H1 (cell line): ENCODE measurements around the gene WNT1. TPM values are rescaled to one million over a fixed set of nuclear protein-coding genes. Genes with fewer than 3 reads are reported as not detected.

ENCODE experiments used
- CTCF ChIA-PET: fragments of 300-600 bp; sonication (Branson Sonifier 250); formaldehyde crosslinking; loops from one replicate; lab custom pipeline; 2021; ENCODE audit not compliant: partially characterized antibody; lab: Charles Lee
- POLR2A ChIA-PET: fragments of 300-600 bp; sonication (Branson Sonifier 250); formaldehyde crosslinking; loops from one replicate; lab custom pipeline; 2021; ENCODE audit warnings: inconsistent platforms; ENCODE audit not compliant: partially characterized antibody; lab: Charles Lee
- DNase-seq, 2 experiments: peaks; one replicate each; pipeline versions ENCODE4 v3.0.0 to v3.0.0-alpha.2; 2010 to 2022; ENCODE audit warnings: low spot score in 2 of 2, low read depth in 1 of 2, mixed read lengths in 1 of 2
- FAIRE-seq: peaks from 2 replicates; lab custom pipeline; 2011; peaks lifted over from hg19 to GRCh38; lab: Jason Lieb, UNC
- H2AFZ ChIP-seq: 2 replicates; pipeline ENCODE4 v1.8.1; 2012; ENCODE audit warnings: low read length, inconsistent platforms
- H2AK5ac ChIP-seq: 2 replicates; pipeline ENCODE4 v1.6.1; 2013; ENCODE audit warnings: low read depth, low read length
- H2BK120ac ChIP-seq: replicated peaks from 2 replicates; pipeline ENCODE3; 2013; ENCODE audit warnings: low read depth, low read length, inconsistent platforms
- H2BK12ac ChIP-seq: 2 replicates; pipeline ENCODE4 v1.6.1; 2013; ENCODE audit warnings: low read depth, low read length
- H2BK15ac ChIP-seq: 2 replicates; pipeline ENCODE4 v1.6.1; 2013; ENCODE audit warnings: low read length
- H2BK20ac ChIP-seq: 2 replicates; pipeline ENCODE4 v1.6.1; 2013; ENCODE audit warnings: low read length
- H2BK5ac ChIP-seq: 2 replicates; pipeline ENCODE4 v1.6.1; 2013; ENCODE audit warnings: low read depth, low read length
- H3K14ac ChIP-seq: 2 replicates; pipeline ENCODE4 v1.6.1; 2013; ENCODE audit warnings: inconsistent platforms; ENCODE audit not compliant: insufficient read length
- H3K18ac ChIP-seq: 2 replicates; pipeline ENCODE4 v1.6.1; 2013; ENCODE audit warnings: low read length; ENCODE audit errors: extremely low read depth
- H3K23ac ChIP-seq: 2 replicates; pipeline ENCODE4 v1.6.1; 2013; ENCODE audit warnings: inconsistent platforms; ENCODE audit not compliant: insufficient read length
- H3K23me2 ChIP-seq: 2 replicates; pipeline ENCODE4 v1.6.1; 2013; ENCODE audit warnings: low read depth, low read length
- H3K27ac ChIP-seq: 2 replicates; pipeline ENCODE4 v1.6.1; 2011; ENCODE audit warnings: low read depth, low read length, inconsistent platforms
- H3K27me3 ChIP-seq, 4 experiments: replicated peaks in 1 of 4; 1 replicate in 1 of 4; 2 replicates in 3 of 4; pipeline versions ENCODE4 v1.6.1 to v1.8.1; 2011 to 2013; ENCODE audit warnings: low read length in 3 of 4, mild to moderate bottlenecking in 3 of 4, inconsistent platforms in 2 of 4, mixed read lengths in 2 of 4, moderate library complexity in 1 of 4; ENCODE audit not compliant: control insufficient read depth in 3 of 4, insufficient read depth in 3 of 4; ENCODE audit errors: extremely low read depth in 1 of 4
- H3K36me3 ChIP-seq, 4 experiments: 2 replicates each; pipeline versions ENCODE4 v1.6.1 to v1.8.1; 2011 to 2013; ENCODE audit warnings: mild to moderate bottlenecking in 4 of 4, low read length in 3 of 4, moderate library complexity in 2 of 4, control low read depth in 1 of 4, inconsistent platforms in 1 of 4; ENCODE audit not compliant: insufficient read depth in 4 of 4, control insufficient read depth in 2 of 4
- H3K4ac ChIP-seq: replicated peaks from 2 replicates; pipeline ENCODE3; 2013; ENCODE audit warnings: low read length, low read depth, mixed read lengths, inconsistent platforms; ENCODE audit not compliant: insufficient read length
- H3K4me1 ChIP-seq, 4 experiments: replicated peaks in 1 of 4; 1 replicate in 1 of 4; 2 replicates in 3 of 4; pipeline versions ENCODE4 v1.6.1 to v1.8.1; 2011 to 2013; ENCODE audit warnings: low read length in 3 of 4, inconsistent platforms in 2 of 4, mixed read lengths in 1 of 4; ENCODE audit not compliant: insufficient read depth in 4 of 4, control insufficient read depth in 3 of 4
- H3K4me2 ChIP-seq, 2 experiments: 2 replicates each; pipeline versions ENCODE4 v1.6.1 to v1.8.1; 2011 to 2013; ENCODE audit warnings: low read depth in 2 of 2, low read length in 2 of 2, control low read depth in 1 of 2, inconsistent platforms in 1 of 2, mild to moderate bottlenecking in 1 of 2; ENCODE audit not compliant: insufficient read depth in 1 of 2
- H3K4me3 ChIP-seq, 4 experiments: fragments of 200-600, 300-600 bp in 1 of 4; sonication (generic), shearing (Covaris generic), sonication (Bioruptor Twin) in 1 of 4; 2 replicates each; pipeline versions ENCODE4 v1.5.1 to v1.8.1; 2011 to 2016; ENCODE audit warnings: low read length in 4 of 4, low read depth in 3 of 4, control low read depth in 2 of 4, inconsistent platforms in 2 of 4, mild to moderate bottlenecking in 2 of 4, mixed read lengths in 1 of 4, moderate library complexity in 1 of 4; ENCODE audit not compliant: insufficient read depth in 2 of 4; ENCODE audit errors: extremely low read depth in 1 of 4
- H3K56ac ChIP-seq: replicated peaks from 2 replicates; pipeline ENCODE3; 2013; ENCODE audit warnings: low read depth, mild to moderate bottlenecking, mixed read lengths, low read length, inconsistent platforms; ENCODE audit not compliant: insufficient read length
- H3K79me1 ChIP-seq: 2 replicates; pipeline ENCODE4 v1.6.1; 2013; ENCODE audit warnings: low read depth, low read length, control low read depth
- H3K79me2 ChIP-seq, 2 experiments: 2 replicates each; pipeline versions ENCODE4 v1.6.1 to v1.8.1; 2012 to 2013; ENCODE audit warnings: low read length in 2 of 2, mild to moderate bottlenecking in 2 of 2, inconsistent platforms in 1 of 2; ENCODE audit not compliant: insufficient read depth in 2 of 2, control insufficient read depth in 1 of 2
- H3K9ac ChIP-seq, 4 experiments: replicated peaks in 1 of 4; 1 replicate in 1 of 4; 2 replicates in 3 of 4; pipeline versions ENCODE4 v1.6.1 to v1.8.1; 2011 to 2013; ENCODE audit warnings: low read depth in 3 of 4, low read length in 3 of 4, control low read depth in 2 of 4, mild to moderate bottlenecking in 2 of 4, moderate library complexity in 2 of 4, inconsistent platforms in 1 of 4; ENCODE audit errors: extremely low read depth in 1 of 4
- H3K9me3 ChIP-seq, 2 experiments: 2 replicates each; pipeline versions ENCODE4 v1.6.1 to v1.8.1; 2012 to 2013; ENCODE audit warnings: mild to moderate bottlenecking in 2 of 2, moderate library complexity in 2 of 2, control low read depth in 1 of 2, inconsistent platforms in 1 of 2, low read depth in 1 of 2, low read length in 1 of 2, mixed read lengths in 1 of 2; ENCODE audit not compliant: insufficient read depth in 2 of 2
- H4K20me1 ChIP-seq, 2 experiments: replicated peaks in 1 of 2; 2 replicates each; pipeline versions ENCODE3 to v1.8.1; 2011 to 2013; ENCODE audit warnings: inconsistent platforms in 2 of 2, low read length in 2 of 2, mild to moderate bottlenecking in 1 of 2; ENCODE audit not compliant: insufficient read depth in 2 of 2, control insufficient read depth in 1 of 2
- H4K5ac ChIP-seq: 2 replicates; pipeline ENCODE4 v1.6.1; 2013; ENCODE audit warnings: low read length, low read depth, mixed read lengths, inconsistent platforms; ENCODE audit not compliant: insufficient read length
- H4K8ac ChIP-seq: 2 replicates; pipeline ENCODE4 v1.8.0; 2013; ENCODE audit warnings: mild to moderate bottlenecking, moderate library complexity, low read length, inconsistent platforms; ENCODE audit not compliant: insufficient read depth; ENCODE audit errors: extremely low read depth
- H4K91ac ChIP-seq: replicated peaks from 2 replicates; pipeline ENCODE3; 2013; ENCODE audit warnings: low read length, mixed read lengths, inconsistent platforms; ENCODE audit not compliant: insufficient read length
- BACH1 ChIP-seq: IDR thresholded peaks from 2 replicates; pipeline ENCODE4 v1.6.1; 2012; ENCODE audit warnings: low read length, improper control_type of control experiment
- BCL11A ChIP-seq, 2 experiments: IDR thresholded peaks; one replicate each; pipeline ENCODE4 v1.6.1; 2011; ENCODE audit warnings: low read depth in 2 of 2, low read length in 2 of 2, mild to moderate bottlenecking in 2 of 2
- BRCA1 ChIP-seq: IDR thresholded peaks from 2 replicates; pipeline ENCODE4 v1.6.1; 2012; ENCODE audit warnings: low read depth, low read length, improper control_type of control experiment
- CBX8 ChIP-seq: fragments of 300-800, 300-1000 bp; sonication (generic); IDR thresholded peaks from 2 replicates; pipeline ENCODE4 v1.7.1; 2016; ENCODE audit warnings: low read depth, low read length, borderline replicate concordance
- CREB1 ChIP-seq: IDR thresholded peaks from 2 replicates; pipeline ENCODE4 v1.6.1; 2012; ENCODE audit warnings: inconsistent platforms
- CTBP2 ChIP-seq: IDR thresholded peaks from 2 replicates; pipeline ENCODE4 v1.7.0; 2011; ENCODE audit warnings: borderline replicate concordance, mild to moderate bottlenecking, moderate library complexity, mixed read lengths, low read length; ENCODE audit not compliant: insufficient read depth, insufficient read length
- GTF2F1 ChIP-seq: IDR thresholded peaks from 2 replicates; pipeline ENCODE4 v1.6.1; 2012; ENCODE audit warnings: low read depth, low read length, improper control_type of control experiment, borderline replicate concordance
- HDAC6 ChIP-seq: IDR thresholded peaks from one replicate; pipeline ENCODE4 v1.7.1; 2012; ENCODE audit warnings: low read depth, mild to moderate bottlenecking, inconsistent platforms, low read length, moderate library complexity
- JUN ChIP-seq: IDR thresholded peaks from 2 replicates; pipeline ENCODE4 v1.6.1; 2011; ENCODE audit warnings: low read depth, mild to moderate bottlenecking, improper control_type of control experiment, low read length
- KDM4A ChIP-seq: IDR thresholded peaks from one replicate; pipeline ENCODE4 v1.7.1; 2012; ENCODE audit warnings: low read depth, mild to moderate bottlenecking, moderate library complexity, low read length, inconsistent platforms; ENCODE audit not compliant: severe bottlenecking
- NRF1 ChIP-seq: IDR thresholded peaks from 2 replicates; pipeline ENCODE4 v1.6.1; 2011; ENCODE audit warnings: mild to moderate bottlenecking, low read depth, low read length, improper control_type of control experiment
- POLR2AphosphoS5 ChIP-seq: IDR thresholded peaks from 2 replicates; pipeline ENCODE4 v1.6.1; 2011; ENCODE audit warnings: low read depth, low read length
- RXRA ChIP-seq: IDR thresholded peaks from 2 replicates; pipeline ENCODE4 v1.6.1; 2011; ENCODE audit warnings: low read depth, mild to moderate bottlenecking, low read length, moderate library complexity; ENCODE audit not compliant: insufficient read depth
- SP1 ChIP-seq: IDR thresholded peaks from 2 replicates; pipeline ENCODE4 v1.6.1; 2011; ENCODE audit warnings: low read depth, low read length
- TEAD4 ChIP-seq: IDR thresholded peaks from 2 replicates; pipeline ENCODE4 v1.6.1; 2012; ENCODE audit warnings: low read depth, low read length, inconsistent platforms, mixed read lengths
- WGBS, 2 experiments: shearing (Covaris generic) in 1 of 2; methylation state at CpG; one replicate each; pipeline versions ENCODE4 v1.1.6 to v1.1.7; 2013 to 2015; ENCODE audit warnings: low lambda C conversion rate in 2 of 2, mixed read lengths in 2 of 2, inconsistent platforms in 1 of 2, low coverage in 1 of 2, missing lambda C conversion rate in 1 of 2; ENCODE audit not compliant: insufficient replicate concordance in 2 of 2, insufficient coverage in 1 of 2, insufficient read length in 1 of 2; ENCODE audit errors: extremely low coverage in 1 of 2, missing lambda C conversion rate in 1 of 2; 5-methylcytosine and 5-hydroxymethylcytosine counted together
- polyA plus RNA-seq, 7 experiments: library from polyadenylated mRNA; depleted of rRNA in 3 of 7; stranded (reverse) in 5 of 7; unstranded in 2 of 7; fragments of >200 nt in 5 of 7; fragments of 200-250 nt in 2 of 7; gene quantifications; 1 replicate in 5 of 7; 2 replicates in 1 of 7; 4 replicates in 1 of 7; pipeline versions ENCODE4 v1.2.1 to v1.2.3, GENCODE V29; 2011 to 2013; ENCODE audit warnings: missing spikeins in 2 of 7, mixed read lengths in 2 of 7
- total RNA-seq: library from RNA; stranded (reverse); fragmentation: NEBNext Ultra II Directional; extraction: Animal tissue kit (Norgen Biotek cat#: 25700); gene quantifications from 2 replicates; pipeline ENCODE4 v1.2.1, GENCODE V29; 2021

WNT1 gene
- total and polyA plus RNA-seq, 2 of the 8 experiments (the other 6 are each of a cell fraction or from before 2014, with no cell fraction given): not detected

DNA sequence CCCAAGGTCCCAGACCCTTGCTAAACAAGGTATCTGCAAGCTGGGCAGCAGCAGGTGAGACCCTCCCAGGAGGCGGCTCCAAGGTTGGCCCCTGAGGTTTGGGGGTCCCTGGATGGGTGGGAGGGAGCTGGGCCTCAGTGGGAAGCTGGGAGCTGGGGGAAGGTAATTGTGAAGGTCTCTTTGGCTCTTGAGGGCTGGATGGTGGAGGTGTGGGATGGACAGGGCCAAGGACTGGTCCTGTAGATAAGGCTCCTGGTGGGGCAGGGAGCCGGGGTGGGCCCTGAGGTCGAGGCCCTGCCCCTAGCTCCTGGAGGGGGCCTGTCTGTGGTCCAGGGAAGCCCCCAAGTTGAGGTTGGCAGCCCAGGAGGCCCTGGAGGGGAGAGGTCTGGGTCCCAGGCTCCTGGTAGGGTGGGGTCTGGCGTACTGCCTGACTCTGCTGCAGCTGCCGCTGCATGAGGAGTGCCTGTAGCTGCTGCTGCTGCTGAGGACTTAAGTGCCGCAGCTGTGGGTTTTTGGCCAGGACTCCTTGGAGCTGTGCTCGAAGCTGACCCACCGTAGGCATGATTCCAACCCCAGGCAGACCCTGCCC lies 53.5 kb downstream of the WNT1 start:
- no peak overlapping the region for H3K4ac ChIP-seq
- no peaks in the 10 kb centered on the region for H3K4me1 ChIP-seq
- H4K20me1 ChIP-seq: peaks cover 6% of the 10 kb centered on the region in 2 experiments
- H2BK20ac ChIP-seq: no peak overlapping the region
- H3K4me3 ChIP-seq: no peak overlapping the region
- H3K9me3 ChIP-seq: no peaks in the 10 kb centered on the region
- H3K18ac ChIP-seq: no peak overlapping the region
- no peak overlapping the region for H2AK5ac ChIP-seq
- H4K5ac ChIP-seq: no peak overlapping the region
- H3K79me1 ChIP-seq: no peaks in the 10 kb centered on the region; the same call in 1 of the 2 replicates
- no peak overlapping the region for H3K56ac ChIP-seq
- H2BK15ac ChIP-seq: no peak overlapping the region
- peaks cover 38 to 72% (median 66%) of the 10 kb centered on the region in 4 experiments for H3K36me3 ChIP-seq
- no peaks in the 10 kb centered on the region for H3K79me2 ChIP-seq
- H3K27ac ChIP-seq: no peak overlapping the region
- ChIA-PET CTCF (interaction anchor here (0.6 to 12.2 kb wide), 4 partner anchors 9 to 648 kb away, joined by 3 to 126 read pairs (median 28); no protein-coding TSS in a partner anchor), POLR2A (interaction anchor here (0.6 to 22.2 kb wide), 8 partner anchors 2 to 1227 kb away, joined by 3 to 339 read pairs (median 4); partner anchors contain the start of gene KMT2D)
- H2AFZ ChIP-seq: no peak overlapping the region
- H3K4me2 ChIP-seq: no peak overlapping the region
- H3K14ac ChIP-seq: no peak overlapping the region
- H3K9ac ChIP-seq: no peak overlapping the region
- H2BK5ac ChIP-seq: no peak overlapping the region
- no peak overlapping the region for H2BK12ac ChIP-seq
- no peaks in the 10 kb centered on the region for H3K27me3 ChIP-seq
- no peak overlapping the region for H4K91ac ChIP-seq
- FAIRE-seq (no peak), DNase-seq (no peak)
- H2BK120ac ChIP-seq: no peak overlapping the region
- peak overlapping the region; percentile 77 for H4K8ac ChIP-seq
- WGBS, 2 experiments: 93% methylated on average over 8 of the region's 8 CpGs; no CpG with 5 or more reads in 1 of the 2 experiments
- H3K23me2 ChIP-seq: no peaks in the 10 kb centered on the region
- no peak overlapping the region for H3K23ac ChIP-seq
- TF ChIP-seq TEAD4 (no peak), SP1 (no peak), CTBP2 (no peak), HDAC6 (no peak), BCL11A (IDR thresholded peaks at IDR 0.05; ENCODE audit: low read depth in 2 of 2, low read length in 2 of 2) (no peak), BACH1 (no peak), JUN (no peak), GTF2F1 (no peak), NRF1 (no peak), CBX8 (no peak), RXRA (no peak), POLR2AphosphoS5 (no peak), CREB1 (no peak), KDM4A (no peak), BRCA1 (no peak)
